ENCODE data around the gene NAA80.

Gene NAA80

DNA sequence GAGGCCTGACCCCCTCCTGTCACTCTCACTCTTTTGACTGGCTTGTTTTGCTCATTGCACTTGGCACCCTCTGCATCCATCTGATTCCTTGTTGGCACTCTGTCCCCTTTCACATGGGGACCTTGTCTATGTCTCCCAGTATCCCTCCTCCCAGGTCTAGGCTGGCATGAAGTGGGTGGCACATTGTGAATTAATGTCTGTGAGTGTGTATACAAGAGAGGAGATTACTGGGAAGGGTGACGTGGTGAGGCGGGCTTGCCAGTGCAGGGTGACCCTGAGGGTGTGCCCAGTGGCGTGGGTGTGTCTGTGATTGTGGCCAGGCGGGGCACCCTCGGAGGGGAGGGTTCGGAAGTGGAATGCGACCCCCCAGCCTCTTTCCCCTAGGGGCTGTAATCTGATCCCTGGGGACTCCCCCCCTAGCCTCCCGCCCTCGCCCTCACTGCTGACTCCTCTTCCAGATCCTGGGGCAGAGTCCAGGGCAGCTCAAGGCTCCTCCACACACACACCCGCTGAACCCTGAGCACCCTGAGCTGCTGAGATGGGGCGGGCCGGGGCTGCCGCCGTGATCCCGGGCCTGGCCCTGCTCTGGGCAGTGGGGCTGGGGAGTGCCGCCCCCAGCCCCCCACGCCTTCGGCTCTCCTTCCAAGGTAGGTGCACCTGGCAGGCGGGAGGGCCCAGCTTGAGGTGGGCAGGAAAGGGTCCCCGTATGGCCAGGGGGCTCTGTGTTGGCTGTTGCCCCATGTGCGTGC is 30.3 kb downstream of the NAA80 start, which contains the start of gene SEMA3B:
Gene SEMA3B, plus strand, starts transcription at position 445 of the 749 bp plus-strand sequence. Its CDS starts 94 bp downstream, at position 539.
- DNase-seq (ENCODE audit: low read depth): no peak
- TF ChIP-seq, protein P1, sequence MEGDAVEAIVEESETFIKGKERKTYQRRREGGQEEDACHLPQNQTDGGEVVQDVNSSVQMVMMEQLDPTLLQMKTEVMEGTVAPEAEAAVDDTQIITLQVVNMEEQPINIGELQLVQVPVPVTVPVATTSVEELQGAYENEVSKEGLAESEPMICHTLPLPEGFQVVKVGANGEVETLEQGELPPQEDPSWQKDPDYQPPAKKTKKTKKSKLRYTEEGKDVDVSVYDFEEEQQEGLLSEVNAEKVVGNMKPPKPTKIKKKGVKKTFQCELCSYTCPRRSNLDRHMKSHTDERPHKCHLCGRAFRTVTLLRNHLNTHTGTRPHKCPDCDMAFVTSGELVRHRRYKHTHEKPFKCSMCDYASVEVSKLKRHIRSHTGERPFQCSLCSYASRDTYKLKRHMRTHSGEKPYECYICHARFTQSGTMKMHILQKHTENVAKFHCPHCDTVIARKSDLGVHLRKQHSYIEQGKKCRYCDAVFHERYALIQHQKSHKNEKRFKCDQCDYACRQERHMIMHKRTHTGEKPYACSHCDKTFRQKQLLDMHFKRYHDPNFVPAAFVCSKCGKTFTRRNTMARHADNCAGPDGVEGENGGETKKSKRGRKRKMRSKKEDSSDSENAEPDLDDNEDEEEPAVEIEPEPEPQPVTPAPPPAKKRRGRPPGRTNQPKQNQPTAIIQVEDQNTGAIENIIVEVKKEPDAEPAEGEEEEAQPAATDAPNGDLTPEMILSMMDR (IDR thresholded peaks at IDR 0.05; ENCODE audit: insufficient read depth, low read depth, low read length, missing control alignments): no peak
- no peak within 1 kb of the TSS for H3K4me3 ChIP-seq (ENCODE audit: low read depth, low read length)

DNA sequence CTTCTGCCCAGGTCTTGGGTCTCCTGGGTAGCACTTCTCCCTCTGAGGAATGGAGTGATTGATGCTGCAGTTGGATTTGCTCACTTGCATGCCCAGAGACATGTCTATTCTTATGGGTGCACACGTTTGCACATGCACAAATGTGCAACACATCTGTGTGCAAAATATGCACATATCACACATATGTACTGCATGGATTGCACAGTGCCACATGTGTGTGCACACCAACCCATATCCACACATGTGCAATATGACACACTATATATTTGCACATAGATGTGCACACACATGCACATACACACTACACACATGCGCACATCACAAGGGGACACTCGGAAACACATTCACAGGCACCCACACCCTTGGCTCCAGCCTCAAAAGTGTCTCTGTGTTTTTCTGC is 30.9 kb downstream of the NAA80 start:
- TF ChIP-seq, protein P1 (IDR thresholded peaks at IDR 0.05; ENCODE audit: insufficient read depth, low read depth, low read length, missing control alignments): no peak
- DNase-seq (ENCODE audit: low read depth): no peak
- H3K4me3 ChIP-seq (ENCODE audit: low read depth, low read length): no peak overlapping the region

DNA sequence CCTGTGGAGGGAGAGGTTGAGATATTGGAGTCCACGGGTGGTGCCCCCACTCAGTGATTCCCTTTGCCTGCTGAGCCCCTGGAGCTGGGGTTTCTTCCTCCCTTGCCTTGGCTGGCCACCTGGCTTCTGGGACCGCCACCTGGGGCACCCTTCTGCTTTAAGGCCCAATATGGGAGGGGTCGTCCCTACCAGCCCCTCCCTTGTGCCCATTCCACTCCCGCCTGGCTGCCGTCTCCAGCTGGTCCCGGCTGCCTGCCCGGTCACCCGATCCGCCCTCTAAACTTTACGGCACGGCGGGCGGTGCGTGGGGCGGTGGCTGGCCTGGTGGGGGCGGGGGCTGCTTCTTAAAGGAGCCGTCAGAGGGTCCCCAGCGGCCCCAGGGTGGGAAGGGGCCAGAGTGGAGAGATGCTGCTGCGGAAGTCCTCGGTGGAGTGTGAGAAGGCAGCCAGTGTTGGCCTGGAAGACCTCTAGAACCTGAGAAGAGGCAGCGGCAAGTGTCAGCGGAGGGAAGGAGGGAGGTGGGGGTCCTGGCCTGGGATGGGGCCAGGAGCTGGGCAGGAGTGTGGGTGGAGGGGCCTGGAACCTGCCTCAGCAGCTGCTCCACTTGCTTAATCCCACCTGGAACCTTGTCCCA is 31.8 kb downstream of the NAA80 start:
- TF ChIP-seq, protein P1 (IDR thresholded peaks at IDR 0.05; ENCODE audit: insufficient read depth, low read depth, low read length, missing control alignments): no peak
- no peak for DNase-seq (ENCODE audit: low read depth)
- H3K4me3 ChIP-seq (ENCODE audit: low read depth, low read length): no peak overlapping the region

DNA sequence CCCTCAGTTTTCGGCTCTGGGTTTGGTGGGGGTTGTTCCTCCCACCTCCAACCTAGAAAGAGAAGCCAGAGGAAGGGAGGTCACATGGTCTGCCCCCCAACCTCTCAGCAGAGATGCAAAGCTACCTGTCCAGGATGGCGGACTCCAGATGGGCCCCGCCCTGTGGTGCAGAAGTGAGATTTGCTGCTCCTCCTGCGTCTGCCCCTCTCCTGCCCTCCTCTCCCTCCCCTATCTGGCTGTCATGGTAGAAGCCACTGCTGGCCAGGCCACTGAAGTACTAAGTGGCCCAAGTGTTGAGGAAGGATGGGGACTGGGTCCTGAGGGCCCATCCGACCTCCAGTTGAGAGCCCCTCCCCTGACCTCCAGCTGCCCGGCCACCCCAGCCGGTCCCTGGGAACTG is 32.4 kb downstream of the NAA80 start:
- no peak for DNase-seq (ENCODE audit: low read depth)
- no peak overlapping the region for H3K4me3 ChIP-seq (ENCODE audit: low read depth, low read length)
- TF ChIP-seq, protein P1 (IDR thresholded peaks at IDR 0.05; ENCODE audit: insufficient read depth, low read depth, low read length, missing control alignments): no peak

DNA sequence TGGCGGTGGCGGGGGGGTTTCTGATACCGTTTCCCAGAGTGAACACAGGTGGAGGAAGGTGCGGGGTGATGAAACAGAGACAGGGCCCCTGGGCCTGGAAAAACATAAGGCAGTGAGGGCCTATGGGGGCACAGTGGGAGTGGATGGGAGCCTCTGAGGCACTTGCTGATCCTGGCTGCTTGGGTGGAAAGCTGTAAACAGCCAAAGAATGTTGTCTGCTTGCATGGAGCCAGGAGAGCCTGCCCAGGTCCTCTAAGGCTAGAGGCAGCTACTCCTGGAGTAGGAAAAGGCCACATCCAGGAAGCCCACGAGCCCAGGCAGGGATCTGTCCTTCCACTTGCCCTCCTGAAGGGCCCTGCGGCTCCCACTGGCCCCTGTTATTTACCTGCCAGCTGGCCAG is 33.2 kb downstream of the NAA80 start:
- TF ChIP-seq, protein P1 (IDR thresholded peaks at IDR 0.05; ENCODE audit: insufficient read depth, low read depth, low read length, missing control alignments): no peak
- H3K4me3 ChIP-seq (ENCODE audit: low read depth, low read length): no peak overlapping the region
- no peak for DNase-seq (ENCODE audit: low read depth)

DNA sequence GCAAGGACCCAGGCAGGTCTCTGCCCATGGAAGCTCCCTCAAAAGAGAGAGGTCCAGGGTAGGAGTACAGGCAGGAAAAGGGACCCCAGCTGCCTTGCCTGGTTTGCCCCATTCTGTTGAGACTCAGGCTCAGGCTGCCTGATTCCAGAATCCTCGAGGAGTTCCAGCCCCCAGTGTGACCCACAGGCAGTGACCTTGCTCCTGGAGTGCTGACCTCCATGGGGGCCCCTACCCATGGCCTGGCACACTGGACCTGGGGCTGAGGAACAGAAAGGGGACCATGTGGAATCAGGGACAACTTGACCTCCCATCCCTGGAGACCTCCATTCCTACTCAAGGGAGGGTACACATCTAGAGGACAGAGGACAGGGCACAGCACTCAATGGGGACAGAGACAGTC is 33.6 kb downstream of the NAA80 start:
- DNase-seq (ENCODE audit: low read depth): no peak
- TF ChIP-seq, protein P1 (IDR thresholded peaks at IDR 0.05; ENCODE audit: insufficient read depth, low read depth, low read length, missing control alignments): no peak
- no peak overlapping the region for H3K4me3 ChIP-seq (ENCODE audit: low read depth, low read length)
